ENCODE results near the gene MAGEB17.
"Not testable (repeated sequence)": the region's sequence is repeated elsewhere in the genome, so short reads cannot be mapped to it uniquely, and the experiment has no call there.

Gene MAGEB17

DNA sequence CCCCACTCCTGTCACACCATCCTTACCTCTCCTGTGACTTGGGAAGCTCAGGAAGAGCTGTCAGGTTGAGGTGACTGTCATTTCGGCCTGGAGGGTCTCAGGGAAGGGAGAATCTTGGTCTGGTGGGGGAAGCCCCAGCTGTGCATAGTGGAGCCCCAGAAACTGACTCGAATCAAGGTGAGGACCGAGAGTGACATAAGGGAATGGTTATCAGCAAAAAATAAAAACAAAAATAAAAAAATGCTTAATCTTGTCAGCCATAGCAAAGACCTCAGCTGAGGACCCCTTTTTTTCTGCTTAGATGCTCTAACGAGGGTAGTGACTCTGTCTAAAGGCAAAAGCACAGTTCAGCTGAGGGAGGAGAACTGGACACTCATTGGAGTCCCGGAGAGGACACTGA, at the start of gene MAGEB17:
Gene MAGEB17, plus strand, starts transcription at position 301 of the 400 bp plus-strand sequence. CDS start 2,902 bp downstream, outside the sequence.
- DNase-seq (ENCODE audit: low read depth in 2 of 2), result no peak

GRCh38 chrX:16119353-16120220, 47.7 kb upstream of the MAGEB17 start:
- no peak for DNase-seq (ENCODE audit: low read depth in 2 of 2)

- no peak for DNase-seq (ENCODE audit: low read depth in 2 of 2)
These were observed 46.9 kb upstream of the MAGEB17 start for GRCh38 chrX:16120431-16120830.

DNA sequence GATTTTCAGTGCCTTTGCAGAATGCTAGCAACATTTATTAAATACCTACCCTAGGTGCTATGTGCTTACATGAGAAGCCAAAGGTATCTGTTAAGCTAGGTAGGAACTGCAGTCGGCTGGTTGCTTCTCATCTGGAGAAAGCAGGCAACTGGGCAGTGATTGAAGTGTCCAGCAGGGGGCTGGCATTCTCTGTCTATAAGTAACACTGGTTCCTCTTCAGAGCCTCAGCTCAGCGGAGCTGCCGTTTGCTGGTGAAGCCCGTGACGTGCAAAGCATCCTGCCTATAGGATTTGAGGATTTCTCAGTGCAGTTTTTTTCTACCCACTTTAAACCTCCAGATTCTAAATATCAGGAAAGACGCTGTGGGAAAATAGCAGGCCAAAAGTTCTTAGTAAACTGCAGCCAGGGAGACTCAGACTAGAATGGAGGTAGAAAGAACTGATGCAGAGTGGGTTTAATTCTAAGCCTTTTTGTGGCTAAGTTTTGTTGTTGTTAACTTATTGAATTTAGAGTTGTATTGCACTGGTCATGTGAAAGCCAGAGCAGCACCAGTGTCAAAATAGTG, 44.0 kb upstream of the MAGEB17 start, which contains the start of gene GRPR:
Gene GRPR, plus strand, starts transcription at position 344 of the 565 bp plus-strand sequence. CDS start 389 bp downstream, outside the sequence.
- DNase-seq (ENCODE audit: low read depth in 2 of 2), result peak; percentile 23 to 49

DNA sequence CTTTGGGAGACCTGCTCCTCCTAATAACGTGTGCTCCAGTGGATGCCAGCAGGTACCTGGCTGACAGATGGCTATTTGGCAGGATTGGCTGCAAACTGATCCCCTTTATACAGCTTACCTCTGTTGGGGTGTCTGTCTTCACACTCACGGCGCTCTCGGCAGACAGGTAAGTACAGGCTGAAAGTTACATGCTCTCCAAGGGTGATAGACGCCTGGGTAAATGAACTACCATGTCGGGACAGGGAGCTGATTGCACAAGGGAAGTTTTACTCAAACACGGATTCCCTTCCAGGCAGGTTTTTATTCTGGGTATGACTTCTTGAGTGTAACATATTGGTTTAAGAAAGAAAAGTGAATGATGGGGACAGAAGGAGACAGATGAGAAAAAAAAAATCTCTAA, 43.1 kb upstream of the MAGEB17 start:
- no peak for DNase-seq (ENCODE audit: low read depth in 2 of 2)

- DNase-seq (ENCODE audit: low read depth in 2 of 2), result no peak
These were observed 41.6 kb upstream of the MAGEB17 start for GRCh38 chrX:16125520-16126149.

DNA sequence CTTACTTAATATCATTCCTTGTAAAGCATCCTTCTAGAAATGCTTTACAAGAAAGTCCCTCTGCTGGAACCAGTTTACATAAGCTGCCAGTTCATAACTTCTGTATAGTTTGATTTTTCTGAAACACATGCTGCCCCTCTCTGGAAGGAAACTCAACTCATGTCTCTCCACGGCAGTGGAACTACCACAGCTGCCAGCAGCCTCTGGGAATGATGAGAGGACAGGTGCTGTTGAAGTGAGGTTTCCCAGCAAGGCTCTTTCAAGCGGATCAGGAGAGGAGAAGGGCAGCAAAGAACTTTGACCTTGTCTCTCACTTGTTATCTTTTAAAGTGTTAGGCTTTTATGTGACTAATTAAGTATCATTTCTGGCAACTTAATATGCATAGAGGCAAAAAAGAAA, 36.6 kb upstream of the MAGEB17 start:
- no peak for DNase-seq (ENCODE audit: low read depth in 2 of 2)

DNA sequence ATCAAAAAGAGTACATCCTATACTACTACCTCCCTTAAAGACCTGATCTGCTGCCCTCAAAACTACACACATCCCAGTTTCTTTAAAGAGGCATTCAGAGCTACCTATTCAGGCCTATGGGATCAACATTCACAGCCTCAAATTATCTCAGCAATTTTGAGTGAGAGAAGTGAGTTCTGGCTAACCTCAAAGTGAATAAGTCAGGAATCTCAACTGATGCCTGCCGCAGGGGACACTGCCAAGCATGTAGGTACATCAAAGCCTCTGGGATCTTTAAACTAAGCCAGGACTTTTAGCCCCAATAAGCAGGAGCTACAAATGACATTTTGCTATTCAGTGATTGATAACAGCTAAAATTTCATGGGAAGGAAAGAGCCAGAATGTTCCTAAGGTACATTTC, 32.3 kb upstream of the MAGEB17 start:
- DNase-seq (ENCODE audit: low read depth in 2 of 2), result no peak

DNA sequence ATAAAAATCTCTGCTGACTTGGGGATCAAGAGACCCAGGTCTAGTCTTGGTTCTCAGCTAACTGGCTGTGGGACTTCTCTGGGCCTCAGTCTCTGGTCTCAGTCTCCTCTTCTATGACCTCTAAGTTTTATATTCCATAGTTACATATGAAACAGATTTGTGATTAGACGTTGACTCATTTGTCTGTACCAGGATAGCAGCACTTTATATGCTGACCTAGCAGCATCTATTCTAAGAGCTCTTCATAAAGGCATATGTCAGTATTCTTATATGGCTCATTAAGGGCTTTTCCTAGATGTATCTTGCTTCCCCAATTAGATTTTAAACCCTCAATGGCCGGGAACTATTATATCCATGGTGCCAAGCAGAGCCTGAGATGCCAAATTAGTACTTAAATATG, 31.2 kb upstream of the MAGEB17 start:
- DNase-seq (ENCODE audit: low read depth in 2 of 2), result no peak

DNA sequence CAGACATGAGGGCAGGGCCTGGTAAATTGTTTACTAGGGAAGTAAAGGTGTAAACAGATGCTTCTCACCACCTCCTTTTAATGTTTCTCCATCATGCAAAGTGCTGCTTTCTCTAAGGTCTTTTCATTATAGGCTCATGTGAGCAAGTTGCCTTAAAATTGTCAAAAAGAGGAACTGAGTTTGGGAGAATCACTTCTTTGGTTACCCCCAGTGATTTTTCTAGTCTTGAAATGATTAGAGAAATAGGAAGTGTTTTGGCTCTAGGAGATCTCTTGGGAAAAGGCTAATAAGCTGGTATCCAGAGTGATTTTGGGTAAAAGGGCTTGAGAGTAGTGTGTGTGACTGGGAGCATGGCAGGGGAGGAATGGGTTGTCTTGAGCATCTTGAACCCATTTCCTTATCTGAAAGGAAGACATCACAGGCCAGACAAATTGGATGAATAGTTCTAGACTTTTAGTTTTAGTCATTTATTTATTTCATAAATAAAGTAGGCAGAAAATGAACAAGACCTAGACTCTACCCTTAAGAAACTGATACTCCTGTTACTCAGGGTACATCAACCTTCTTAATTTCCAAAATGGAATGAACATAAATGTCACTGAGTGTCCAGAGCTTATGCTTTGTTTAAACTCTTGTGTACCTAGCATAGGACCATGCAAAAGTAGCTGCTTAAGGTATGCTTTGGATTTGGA, 29.7 kb upstream of the MAGEB17 start:
- DNase-seq (ENCODE audit: low read depth in 2 of 2), result no peak

DNA sequence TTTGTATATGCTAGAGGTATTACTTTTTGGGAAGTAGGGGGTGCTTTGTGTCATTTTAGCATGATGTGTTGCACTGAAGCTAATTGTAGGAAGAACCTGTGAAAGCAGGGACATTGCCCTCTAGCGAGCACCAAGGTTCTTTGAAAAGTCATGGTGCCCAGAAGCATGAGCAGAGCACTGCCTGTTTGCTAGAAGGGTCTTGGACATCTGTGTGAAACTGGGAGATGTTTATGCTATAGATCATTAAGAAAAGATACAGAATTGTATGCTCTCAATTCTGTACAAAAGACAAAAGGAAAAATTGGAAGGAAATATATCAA, 29.2 kb upstream of the MAGEB17 start:
- DNase-seq (ENCODE audit: low read depth in 2 of 2), result no peak

- DNase-seq (ENCODE audit: low read depth in 2 of 2), result no peak
These were observed 26.8 kb upstream of the MAGEB17 start for GRCh38 chrX:16140448-16140847.

DNA sequence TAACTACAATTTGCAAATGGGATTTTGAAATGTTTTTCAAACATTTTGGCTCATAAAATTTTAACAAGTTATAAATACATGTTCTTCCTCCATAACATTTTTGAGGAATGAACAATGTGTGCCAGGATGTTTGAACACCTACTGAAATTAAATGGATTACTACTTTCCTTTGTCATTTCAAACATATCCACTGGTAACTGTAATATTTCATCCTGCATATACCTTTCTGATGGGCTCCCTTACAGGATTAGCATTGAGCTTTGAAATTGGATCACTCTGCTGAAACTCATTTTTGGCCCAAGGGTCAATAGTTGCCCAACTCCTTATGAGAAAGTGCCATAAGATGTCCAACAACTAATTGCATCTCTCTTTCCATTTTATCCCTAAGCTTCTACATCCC, 26.3 kb upstream of the MAGEB17 start:
- no peak for DNase-seq (ENCODE audit: low read depth in 2 of 2)

DNA sequence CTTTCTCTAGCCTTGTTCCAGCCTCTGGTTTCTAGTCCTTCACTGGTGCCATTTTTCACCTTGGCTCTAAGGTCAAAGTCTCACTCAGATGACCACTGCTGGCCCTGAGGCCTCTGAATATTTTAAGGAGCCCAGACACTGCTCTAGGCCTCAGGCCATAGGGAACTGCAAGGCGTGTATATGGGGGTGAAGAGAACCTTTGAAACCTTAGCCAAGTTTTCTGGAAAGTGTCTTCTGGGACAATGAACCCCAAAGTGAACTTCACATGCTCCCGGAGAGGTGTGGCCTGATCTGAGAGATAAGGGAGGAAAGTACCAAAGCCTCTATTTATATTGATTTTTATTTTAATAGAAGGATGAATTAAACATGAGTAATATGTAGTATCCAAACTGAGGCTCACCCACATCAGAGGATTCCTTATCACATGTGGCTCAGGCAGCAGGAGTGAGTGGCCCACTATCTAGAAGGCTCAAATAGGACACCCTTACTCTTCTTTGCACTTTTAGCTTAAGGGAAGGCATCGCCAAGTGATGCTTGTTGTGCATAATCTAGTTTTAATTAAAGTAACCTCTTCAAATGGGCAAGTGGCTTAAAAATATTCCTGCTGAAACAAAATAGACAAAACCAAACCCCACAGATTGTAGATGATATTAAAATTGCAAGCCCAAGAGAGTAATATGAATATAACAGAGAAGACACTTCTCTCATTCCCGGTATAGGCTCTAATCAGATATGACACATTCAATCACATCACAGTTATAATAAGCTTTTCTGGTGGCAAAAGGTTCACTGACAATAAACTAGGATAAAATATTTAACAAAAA, 25.6 kb upstream of the MAGEB17 start:
- DNase-seq (ENCODE audit: low read depth in 2 of 2), result no peak

DNA sequence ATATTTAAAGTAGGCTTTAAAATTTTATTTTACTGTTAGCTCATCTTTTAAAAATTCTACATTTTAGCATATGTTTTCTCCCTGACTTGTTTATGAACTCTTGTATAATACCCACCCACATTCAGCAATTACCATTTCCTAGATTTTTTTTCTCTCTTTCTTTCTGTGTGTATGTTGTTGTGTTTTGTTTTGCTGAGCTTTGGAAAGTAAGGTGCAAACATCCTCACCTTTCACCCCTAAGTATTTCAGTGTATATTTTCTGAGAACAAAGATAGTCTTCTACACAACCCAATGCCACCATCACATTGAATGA, 25.1 kb upstream of the MAGEB17 start:
- DNase-seq (ENCODE audit: low read depth in 2 of 2), result no peak

- DNase-seq (ENCODE audit: low read depth in 2 of 2), result no peak
These were observed 23.3 kb upstream of the MAGEB17 start for GRCh38 chrX:16143968-16144367.

GRCh38 chrX:16144420-16144819, 22.9 kb upstream of the MAGEB17 start:
- DNase-seq (ENCODE audit: low read depth in 2 of 2), result no peak

DNA sequence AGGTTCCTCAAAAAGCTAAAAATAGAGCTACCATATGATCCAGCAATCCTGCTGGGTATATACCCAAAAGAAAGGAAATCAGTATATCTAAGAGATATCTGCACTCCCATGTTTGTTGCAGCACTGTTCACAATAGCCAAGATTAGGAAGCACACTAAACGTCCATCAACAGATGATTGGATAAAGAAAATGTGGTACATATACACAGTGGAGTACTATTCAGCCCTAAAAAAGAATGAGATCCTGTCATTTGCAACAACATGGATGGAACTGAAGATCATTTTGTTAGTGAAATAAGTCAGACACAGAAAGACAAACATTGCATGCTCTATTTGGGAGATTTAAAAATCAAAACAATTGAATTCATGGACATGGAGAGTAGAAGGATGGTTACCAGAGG, 22.2 kb upstream of the MAGEB17 start:
- DNase-seq (ENCODE audit: low read depth in 2 of 2), result not testable (repeated sequence)

GRCh38 chrX:16145656-16146055, 21.6 kb upstream of the MAGEB17 start:
- DNase-seq (ENCODE audit: low read depth in 2 of 2), result no peak

GRCh38 chrX:16148896-16149295, 18.4 kb upstream of the MAGEB17 start:
- no peak for DNase-seq (ENCODE audit: low read depth in 2 of 2)

- no peak for DNase-seq (ENCODE audit: low read depth in 2 of 2)
These were observed 11.6 kb upstream of the MAGEB17 start for GRCh38 chrX:16155581-16156096.
